A673 (cell line): Measurements from ENCODE around the gene KIF1A. TPM values are rescaled to one million over a fixed set of nuclear protein-coding genes. Genes with fewer than 3 reads are reported as not detected.

Experiments
- BruUV-seq: library from RNA; stranded (reverse); fragments of 400-500 nt; replicated peaks from 2 replicates; lab custom pipeline; 2021; lab: Mats Ljungman, UMichigan
- CTCF ChIA-PET: fragments of 300-600 bp; sonication (Branson Sonifier 250); formaldehyde crosslinking; loops from one replicate; lab custom pipeline; 2022; ENCODE audit warnings: antibody characterized with exemption; lab: Charles Lee
- POLR2A ChIA-PET: fragments of 300-600 bp; sonication (Branson Sonifier 250); formaldehyde crosslinking; loops from one replicate; lab custom pipeline; 2022; ENCODE audit warnings: antibody characterized with exemption; ENCODE audit not compliant: low non-redundant PET; lab: Charles Lee
- DNase-seq: peaks from one replicate; pipeline ENCODE4 v3.0.0-alpha.2; 2015; ENCODE audit warnings: low spot score
- H3K27ac ChIP-seq: fragments of 200-600 bp; sonication (generic); 2 replicates; pipeline ENCODE4 v1.5.1; 2016; ENCODE audit warnings: mixed run types, low read depth, mild to moderate bottlenecking, mixed read lengths, antibody characterized with exemption, low read length; ENCODE audit not compliant: poor library complexity, severe bottlenecking
- H3K27me3 ChIP-seq: fragments of 200-600 bp; sonication (generic); replicated peaks from 2 replicates; pipeline ENCODE4 v1.6.1; 2017; ENCODE audit warnings: mixed run types, low read depth, mild to moderate bottlenecking, mixed read lengths, antibody characterized with exemption, low read length; ENCODE audit not compliant: insufficient read depth, poor library complexity
- H3K36me3 ChIP-seq: fragments of 200-600 bp; sonication (generic); 2 replicates; pipeline ENCODE4 v1.6.1; 2016; ENCODE audit warnings: mixed run types, mild to moderate bottlenecking, mixed read lengths, antibody characterized with exemption, low read length; ENCODE audit not compliant: insufficient read depth, poor library complexity, severe bottlenecking
- H3K4me1 ChIP-seq: fragments of 200-600 bp; sonication (generic); 2 replicates; pipeline ENCODE4 v1.6.1; 2017; ENCODE audit warnings: mixed run types, mild to moderate bottlenecking, mixed read lengths, antibody characterized with exemption, low read length; ENCODE audit not compliant: insufficient read depth, poor library complexity, severe bottlenecking
- H3K4me3 ChIP-seq: fragments of 200-600 bp; sonication (generic); 2 replicates; pipeline ENCODE4 v1.5.1; 2016; ENCODE audit warnings: low read depth, mixed run types, mild to moderate bottlenecking, mixed read lengths, low read length; ENCODE audit not compliant: poor library complexity, severe bottlenecking
- H3K9me3 ChIP-seq: fragments of 200-600 bp; sonication (generic); 2 replicates; pipeline ENCODE4 v1.6.1; 2016; ENCODE audit warnings: mixed run types, low read depth, mild to moderate bottlenecking, mixed read lengths, antibody characterized with exemption, low read length; ENCODE audit not compliant: poor library complexity, severe bottlenecking
- CTCF ChIP-seq: fragments of 300-800, 200-600 bp; sonication (generic); conservative IDR thresholded peaks from 2 replicates; pipeline ENCODE4 v1.5.1; 2017; ENCODE audit warnings: low read depth, mild to moderate bottlenecking, antibody characterized with exemption, low read length, moderate library complexity, mixed read lengths
- EZH2 ChIP-seq: fragments of 200-600 bp; sonication (generic); IDR thresholded peaks from 2 replicates; pipeline ENCODE4 v1.6.1; 2017; ENCODE audit warnings: borderline replicate concordance, low read depth, mild to moderate bottlenecking, mixed read lengths, antibody characterized with exemption, low read length; ENCODE audit not compliant: poor library complexity, severe bottlenecking
- intact Hi-C: fragments of 100-400 bp; cut with micrococcal nuclease; formaldehyde crosslinking; loops from one replicate; pipeline ENCODE4 v1.10.0; 2022; ENCODE audit not compliant: unreplicated experiment
- total RNA-seq: library from RNA; stranded (reverse); gene quantifications from 2 replicates; pipeline ENCODE4 v1.2.3, GENCODE V29; 2021

KIF1A gene
- total RNA-seq, 1 experiment from 2014 or later: 330 TPM

- no TSS peak for BruUV-seq
- ChIA-PET CTCF (no interaction called here), POLR2A (no interaction called here)
- intact Hi-C loops: no loop called here
- Histone ChIP-seq H3K27ac (no peak overlapping the region), H3K36me3 (peaks cover 59% of the 10 kb centered on the region), H3K9me3 (no peaks in the 10 kb centered on the region), H3K4me1 (no peaks in the 10 kb centered on the region), H3K27me3 (no peaks in the 10 kb centered on the region), H3K4me3 (no peak overlapping the region)
- DNase-seq: no peak
- no peak for TF ChIP-seq CTCF
Observed at GRCh38 chr2:240737512-240737911, 82.5 kb downstream of the KIF1A start.

DNA sequence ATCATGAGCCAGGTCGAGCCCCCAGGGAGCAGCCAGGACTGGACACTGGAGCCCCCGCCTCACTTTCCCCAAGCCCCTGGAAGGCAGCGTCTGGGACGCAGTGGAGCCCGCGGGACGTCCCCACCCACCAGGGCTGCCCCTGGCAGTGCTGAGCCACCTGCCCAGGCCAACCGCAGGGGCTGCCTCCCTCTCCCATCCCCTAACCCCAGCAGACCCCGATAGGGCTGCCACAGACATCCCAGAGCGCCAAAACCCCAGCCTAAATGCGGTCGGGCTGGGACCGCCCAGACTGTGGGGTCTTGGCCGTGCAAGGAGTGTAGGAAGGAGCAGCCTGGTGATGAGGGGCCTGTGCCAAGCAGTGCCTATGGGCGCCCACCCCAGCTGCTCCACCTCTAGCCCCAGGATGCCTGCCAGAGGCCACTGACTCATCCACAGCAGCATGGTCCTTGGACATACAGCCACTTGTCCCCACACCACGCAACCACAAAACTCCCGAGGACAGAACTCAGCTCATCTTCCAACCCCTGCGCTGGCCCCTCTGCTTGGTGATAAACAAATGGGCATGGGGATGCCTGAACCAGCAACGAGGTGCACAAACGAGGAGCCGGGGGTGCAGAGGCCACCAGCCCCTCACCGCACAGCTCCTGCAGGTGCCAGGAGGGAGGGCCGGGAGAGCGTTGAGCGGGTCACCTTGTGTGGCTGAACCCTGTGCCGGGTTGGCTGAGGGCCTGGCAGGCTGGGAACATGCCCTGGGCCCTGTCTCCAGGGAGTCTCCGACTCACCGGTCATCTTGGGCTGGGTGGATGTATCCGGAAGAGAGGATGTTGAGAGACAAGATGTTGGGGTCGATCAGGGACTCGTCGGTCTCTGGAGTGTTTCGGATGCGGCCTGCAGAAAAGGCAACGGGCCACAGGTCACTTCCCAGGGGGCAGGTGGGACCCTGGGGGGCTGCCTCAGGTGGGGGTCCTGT is 83.5 kb downstream of the KIF1A start:
- no TSS peak for BruUV-seq
- H3K9me3 ChIP-seq: no peaks in the 10 kb centered on the region
- intact Hi-C loops: no loop called here
- no peaks in the 10 kb centered on the region for H3K4me1 ChIP-seq
- H3K4me3 ChIP-seq: no peak overlapping the region
- no peak for DNase-seq
- H3K27ac ChIP-seq: no peak overlapping the region
- H3K36me3 ChIP-seq: peaks cover 50% of the 10 kb centered on the region
- POLR2A ChIA-PET: no interaction called here
- CTCF ChIA-PET: no interaction called here
- TF ChIP-seq EZH2 (no peak), CTCF (no peak)
- no peaks in the 10 kb centered on the region for H3K27me3 ChIP-seq

GRCh38 chr2:240735476-240735875 is 84.5 kb downstream of the KIF1A start:
- no TSS peak for BruUV-seq
- POLR2A ChIA-PET: no interaction called here
- TF ChIP-seq CTCF (no peak), EZH2 (no peak)
- Histone ChIP-seq H3K27ac (no peak overlapping the region), H3K4me1 (no peaks in the 10 kb centered on the region), H3K27me3 (no peaks in the 10 kb centered on the region), H3K9me3 (no peaks in the 10 kb centered on the region), H3K4me3 (no peak overlapping the region), H3K36me3 (peaks cover 41% of the 10 kb centered on the region)
- intact Hi-C loops: no loop called here
- CTCF ChIA-PET: no interaction called here
- DNase-seq: no peak
